Inferior parietal cortex (tissue), 1 donor: ENCODE measurements around the gene EYS.
"Not testable (repeated sequence)": the region's sequence is repeated elsewhere in the genome, so short reads cannot be mapped to it uniquely, and the experiment has no call there.

Source experiments
- DNase-seq: peaks from one replicate; pipeline ENCODE4 v3.0.0-alpha.2; 2016; ENCODE audit errors: extremely low spot score

The EYS gene

GRCh38 chr6:63821442-63821841 is 1885.6 kb downstream of the EYS start:
- DNase-seq, result no peak

GRCh38 chr6:63819831-63820230 is 1887.2 kb downstream of the EYS start:
- no peak for DNase-seq

- no peak for DNase-seq
Measured at GRCh38 chr6:63817492-63818050, 1889.5 kb downstream of the EYS start.

- peak; percentile 22 for DNase-seq
Measured at GRCh38 chr6:63816982-63817436, 1890.0 kb downstream of the EYS start.

- no peak for DNase-seq
Measured at GRCh38 chr6:63816401-63816981, 1890.5 kb downstream of the EYS start.

- no peak for DNase-seq
Measured at GRCh38 chr6:63814459-63814858, 1892.6 kb downstream of the EYS start.

- DNase-seq, result peak; percentile 25
Measured at GRCh38 chr6:63813566-63814120, 1893.4 kb downstream of the EYS start.

- DNase-seq, result no peak
Measured at GRCh38 chr6:63808576-63808975, 1898.5 kb downstream of the EYS start.

- no peak for DNase-seq
Measured at GRCh38 chr6:63807056-63807455, 1900.0 kb downstream of the EYS start.

- no peak for DNase-seq
Measured at GRCh38 chr6:63806573-63806913, 1900.5 kb downstream of the EYS start.

GRCh38 chr6:63805808-63806572 is 1901.0 kb downstream of the EYS start:
- DNase-seq, result no peak

GRCh38 chr6:63805345-63805744 is 1901.7 kb downstream of the EYS start:
- DNase-seq, result no peak

- no peak for DNase-seq
Measured at GRCh38 chr6:63804381-63804956, 1902.6 kb downstream of the EYS start.

GRCh38 chr6:63803371-63803770 is 1903.7 kb downstream of the EYS start:
- DNase-seq, result peak; percentile 56

- peak; percentile 51 for DNase-seq
Measured at GRCh38 chr6:63802606-63803206, 1904.3 kb downstream of the EYS start.

GRCh38 chr6:63800386-63800785 is 1906.6 kb downstream of the EYS start:
- not testable (repeated sequence) for DNase-seq

- no peak for DNase-seq
Measured at GRCh38 chr6:63799813-63800212, 1907.2 kb downstream of the EYS start.

GRCh38 chr6:63799313-63799712 is 1907.7 kb downstream of the EYS start:
- no peak for DNase-seq

GRCh38 chr6:63798378-63798777 is 1908.6 kb downstream of the EYS start:
- DNase-seq, result no peak

GRCh38 chr6:63797721-63798120 is 1909.3 kb downstream of the EYS start:
- DNase-seq, result no peak

- DNase-seq, result no peak
Measured at GRCh38 chr6:63795826-63796225, 1911.2 kb downstream of the EYS start.

GRCh38 chr6:63795006-63795405 is 1912.0 kb downstream of the EYS start:
- DNase-seq, result no peak
